IMR-90 (cell line): ENCODE data around the gene CD300LG.

ENCODE experiments used
- BHLHE40 ChIP-seq: fragments of 150-350 bp; IDR thresholded peaks from 2 replicates; pipeline ENCODE4 v1.6.1; 2016; ENCODE audit warnings: mild to moderate bottlenecking, low read depth, low read length
- CEBPB ChIP-seq: IDR thresholded peaks from 2 replicates; pipeline ENCODE4 v1.6.1; 2012; ENCODE audit warnings: low read depth, low read length, improper control_type of control experiment
- CHD1 ChIP-seq: IDR thresholded peaks from 2 replicates; pipeline ENCODE4 v1.6.1; 2012; ENCODE audit warnings: low read depth, low read length, improper control_type of control experiment
- CTCF ChIP-seq: conservative IDR thresholded peaks from 2 replicates; pipeline ENCODE4 v1.5.1; 2012; ENCODE audit warnings: mild to moderate bottlenecking, low read depth, low read length, improper control_type of control experiment
- FOS ChIP-seq: fragments of 150-350 bp; IDR thresholded peaks from 2 replicates; pipeline ENCODE4 v1.6.1; 2016; ENCODE audit warnings: low read depth, low read length
- MAFK ChIP-seq: IDR thresholded peaks from 2 replicates; pipeline ENCODE4 v1.6.1; 2012; ENCODE audit warnings: low read depth, low read length, improper control_type of control experiment
- MAZ ChIP-seq: IDR thresholded peaks from 2 replicates; pipeline ENCODE4 v1.6.1; 2012; ENCODE audit warnings: low read depth, mild to moderate bottlenecking, low read length, improper control_type of control experiment, moderate library complexity, borderline replicate concordance
- NFE2L2 ChIP-seq: fragments of 150-350 bp; IDR thresholded peaks from 2 replicates; pipeline ENCODE4 v1.6.1; 2016; ENCODE audit warnings: low read depth, mild to moderate bottlenecking, low read length
- POLR2A ChIP-seq: IDR thresholded peaks from 2 replicates; pipeline ENCODE4 v1.6.1; 2012; ENCODE audit warnings: mild to moderate bottlenecking, low read depth, low read length
- RCOR1 ChIP-seq: IDR thresholded peaks from 2 replicates; pipeline ENCODE4 v1.6.1; 2012; ENCODE audit warnings: mild to moderate bottlenecking, low read length, improper control_type of control experiment; ENCODE audit not compliant: insufficient replicate concordance
- RFX5 ChIP-seq: IDR thresholded peaks from 2 replicates; pipeline ENCODE4 v1.8.0; 2012; ENCODE audit warnings: low read depth, mild to moderate bottlenecking, low read length, moderate library complexity
- TF ChIP-seq, protein P1 (sequence below): fragments of 150-350 bp; IDR thresholded peaks from 2 replicates; pipeline ENCODE4 v1.6.1; 2016; ENCODE audit warnings: low read depth, mild to moderate bottlenecking, low read length, moderate library complexity, borderline replicate concordance
- TF ChIP-seq, protein P2 (sequence below): fragments of 150-350 bp; IDR thresholded peaks from 2 replicates; pipeline ENCODE4 v1.6.1; 2017; ENCODE audit warnings: mild to moderate bottlenecking, antibody characterized with exemption, low read length, low read depth

- TF ChIP-seq CTCF, result no peak
- no peak for TF ChIP-seq RFX5
- no peak for TF ChIP-seq POLR2A
- TF ChIP-seq CEBPB, result no peak
- TF ChIP-seq NFE2L2, result no peak
- no peak for TF ChIP-seq FOS
- no peak for TF ChIP-seq CHD1
- TF ChIP-seq MAZ, result no peak
- TF ChIP-seq, protein P1, sequence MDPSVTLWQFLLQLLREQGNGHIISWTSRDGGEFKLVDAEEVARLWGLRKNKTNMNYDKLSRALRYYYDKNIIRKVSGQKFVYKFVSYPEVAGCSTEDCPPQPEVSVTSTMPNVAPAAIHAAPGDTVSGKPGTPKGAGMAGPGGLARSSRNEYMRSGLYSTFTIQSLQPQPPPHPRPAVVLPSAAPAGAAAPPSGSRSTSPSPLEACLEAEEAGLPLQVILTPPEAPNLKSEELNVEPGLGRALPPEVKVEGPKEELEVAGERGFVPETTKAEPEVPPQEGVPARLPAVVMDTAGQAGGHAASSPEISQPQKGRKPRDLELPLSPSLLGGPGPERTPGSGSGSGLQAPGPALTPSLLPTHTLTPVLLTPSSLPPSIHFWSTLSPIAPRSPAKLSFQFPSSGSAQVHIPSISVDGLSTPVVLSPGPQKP, result no peak
- TF ChIP-seq, protein P2, sequence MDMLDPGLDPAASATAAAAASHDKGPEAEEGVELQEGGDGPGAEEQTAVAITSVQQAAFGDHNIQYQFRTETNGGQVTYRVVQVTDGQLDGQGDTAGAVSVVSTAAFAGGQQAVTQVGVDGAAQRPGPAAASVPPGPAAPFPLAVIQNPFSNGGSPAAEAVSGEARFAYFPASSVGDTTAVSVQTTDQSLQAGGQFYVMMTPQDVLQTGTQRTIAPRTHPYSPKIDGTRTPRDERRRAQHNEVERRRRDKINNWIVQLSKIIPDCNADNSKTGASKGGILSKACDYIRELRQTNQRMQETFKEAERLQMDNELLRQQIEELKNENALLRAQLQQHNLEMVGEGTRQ, result no peak
- no peak for TF ChIP-seq BHLHE40
- no peak for TF ChIP-seq MAFK
- TF ChIP-seq RCOR1, result no peak
These were observed 16.4 kb upstream of the CD300LG start for GRCh38 chr17:43830510-43831140.
